GM23338 (cell line): ENCODE measurements around the gene FAM120A.

Experiments
- CREB1 ChIP-seq: fragments of 250-450 bp; sonication (Bioruptor Pico); IDR thresholded peaks from 2 replicates; pipeline ENCODE4 v1.5.0; 2020; ENCODE audit warnings: low read depth, mild to moderate bottlenecking, moderate library complexity
- EZH2 ChIP-seq: fragments of 200-600 bp; sonication (generic); IDR thresholded peaks from one replicate; pipeline ENCODE4 v1.8.0; 2017; ENCODE audit warnings: antibody characterized with exemption, mild to moderate bottlenecking, low read depth; ENCODE audit not compliant: unreplicated experiment
- TF ChIP-seq, protein P1 (sequence below), 2 experiments: fragments of 200-600 bp in 1 of 2; sonication (generic) in 1 of 2; conservative IDR thresholded peaks; 2 replicates each; pipeline versions ENCODE4 v1.5.1 to v1.6.1; 2016 to 2017; ENCODE audit warnings: antibody characterized with exemption in 2 of 2, low read depth in 2 of 2, mild to moderate bottlenecking in 2 of 2, moderate library complexity in 1 of 2
- TF ChIP-seq, protein P2 (sequence below): IDR thresholded peaks from one replicate; pipeline ENCODE4 v1.6.1; 2018; ENCODE audit warnings: antibody characterized with exemption; ENCODE audit not compliant: unreplicated experiment

DNA sequence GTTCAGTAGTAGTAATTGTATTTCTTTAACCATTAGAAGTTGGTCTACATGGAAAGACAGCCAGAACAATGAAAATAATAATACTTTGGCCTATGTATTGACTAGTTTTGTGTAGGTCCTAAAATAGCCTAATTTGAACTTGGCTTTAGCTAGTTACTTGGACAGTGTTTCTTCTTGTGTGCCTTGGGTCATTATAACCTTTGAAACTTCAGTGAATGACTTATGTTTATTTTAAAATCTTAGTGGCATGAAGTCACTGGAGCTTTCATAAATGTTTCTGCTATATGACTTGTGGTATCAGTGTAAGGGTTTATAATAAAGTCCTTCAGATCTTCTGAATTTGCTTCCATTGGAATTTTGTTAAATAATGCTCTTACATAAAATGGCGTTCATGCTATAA lies 4.5 kb downstream of the FAM120A start:
- TF ChIP-seq CREB1 (no peak), EZH2 (no peak)
- TF ChIP-seq, protein P1, sequence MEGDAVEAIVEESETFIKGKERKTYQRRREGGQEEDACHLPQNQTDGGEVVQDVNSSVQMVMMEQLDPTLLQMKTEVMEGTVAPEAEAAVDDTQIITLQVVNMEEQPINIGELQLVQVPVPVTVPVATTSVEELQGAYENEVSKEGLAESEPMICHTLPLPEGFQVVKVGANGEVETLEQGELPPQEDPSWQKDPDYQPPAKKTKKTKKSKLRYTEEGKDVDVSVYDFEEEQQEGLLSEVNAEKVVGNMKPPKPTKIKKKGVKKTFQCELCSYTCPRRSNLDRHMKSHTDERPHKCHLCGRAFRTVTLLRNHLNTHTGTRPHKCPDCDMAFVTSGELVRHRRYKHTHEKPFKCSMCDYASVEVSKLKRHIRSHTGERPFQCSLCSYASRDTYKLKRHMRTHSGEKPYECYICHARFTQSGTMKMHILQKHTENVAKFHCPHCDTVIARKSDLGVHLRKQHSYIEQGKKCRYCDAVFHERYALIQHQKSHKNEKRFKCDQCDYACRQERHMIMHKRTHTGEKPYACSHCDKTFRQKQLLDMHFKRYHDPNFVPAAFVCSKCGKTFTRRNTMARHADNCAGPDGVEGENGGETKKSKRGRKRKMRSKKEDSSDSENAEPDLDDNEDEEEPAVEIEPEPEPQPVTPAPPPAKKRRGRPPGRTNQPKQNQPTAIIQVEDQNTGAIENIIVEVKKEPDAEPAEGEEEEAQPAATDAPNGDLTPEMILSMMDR (conservative IDR thresholded peaks at IDR 0.05; ENCODE audit: low read depth in 2 of 2): no peak
- TF ChIP-seq, protein P2, sequence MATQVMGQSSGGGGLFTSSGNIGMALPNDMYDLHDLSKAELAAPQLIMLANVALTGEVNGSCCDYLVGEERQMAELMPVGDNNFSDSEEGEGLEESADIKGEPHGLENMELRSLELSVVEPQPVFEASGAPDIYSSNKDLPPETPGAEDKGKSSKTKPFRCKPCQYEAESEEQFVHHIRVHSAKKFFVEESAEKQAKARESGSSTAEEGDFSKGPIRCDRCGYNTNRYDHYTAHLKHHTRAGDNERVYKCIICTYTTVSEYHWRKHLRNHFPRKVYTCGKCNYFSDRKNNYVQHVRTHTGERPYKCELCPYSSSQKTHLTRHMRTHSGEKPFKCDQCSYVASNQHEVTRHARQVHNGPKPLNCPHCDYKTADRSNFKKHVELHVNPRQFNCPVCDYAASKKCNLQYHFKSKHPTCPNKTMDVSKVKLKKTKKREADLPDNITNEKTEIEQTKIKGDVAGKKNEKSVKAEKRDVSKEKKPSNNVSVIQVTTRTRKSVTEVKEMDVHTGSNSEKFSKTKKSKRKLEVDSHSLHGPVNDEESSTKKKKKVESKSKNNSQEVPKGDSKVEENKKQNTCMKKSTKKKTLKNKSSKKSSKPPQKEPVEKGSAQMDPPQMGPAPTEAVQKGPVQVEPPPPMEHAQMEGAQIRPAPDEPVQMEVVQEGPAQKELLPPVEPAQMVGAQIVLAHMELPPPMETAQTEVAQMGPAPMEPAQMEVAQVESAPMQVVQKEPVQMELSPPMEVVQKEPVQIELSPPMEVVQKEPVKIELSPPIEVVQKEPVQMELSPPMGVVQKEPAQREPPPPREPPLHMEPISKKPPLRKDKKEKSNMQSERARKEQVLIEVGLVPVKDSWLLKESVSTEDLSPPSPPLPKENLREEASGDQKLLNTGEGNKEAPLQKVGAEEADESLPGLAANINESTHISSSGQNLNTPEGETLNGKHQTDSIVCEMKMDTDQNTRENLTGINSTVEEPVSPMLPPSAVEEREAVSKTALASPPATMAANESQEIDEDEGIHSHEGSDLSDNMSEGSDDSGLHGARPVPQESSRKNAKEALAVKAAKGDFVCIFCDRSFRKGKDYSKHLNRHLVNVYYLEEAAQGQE: no peak
